BE2C (cell line): ENCODE measurements around the gene PLEKHD1.

ENCODE experiments used
- DNase-seq: peaks from one replicate; pipeline ENCODE4 v3.0.0-alpha.2; 2020
- H3K27me3 ChIP-seq: fragments of 250-450 bp; sonication (Bioruptor Pico); 2 replicates; pipeline ENCODE4 v1.5.1; 2020; ENCODE audit warnings: mild to moderate bottlenecking
- H3K36me3 ChIP-seq: fragments of 250-450 bp; sonication (Bioruptor Pico); 2 replicates; pipeline ENCODE4 v1.5.1; 2020; ENCODE audit warnings: mild to moderate bottlenecking
- H3K4me1 ChIP-seq: fragments of 250-450 bp; sonication (Bioruptor Pico); 2 replicates; pipeline ENCODE4 v1.5.1; 2020
- H3K4me3 ChIP-seq: 2 replicates; pipeline ENCODE4 v1.5.1; 2011; ENCODE audit warnings: low read depth, low read length
- H3K9me3 ChIP-seq: fragments of 250-450 bp; sonication (Bioruptor Pico); 2 replicates; pipeline ENCODE4 v1.5.1; 2020
- CTCF ChIP-seq: IDR thresholded peaks from 2 replicates; pipeline ENCODE4 v1.5.1; 2012; ENCODE audit warnings: mild to moderate bottlenecking, low read depth, low read length

The PLEKHD1 gene

GRCh38 chr14:69500096-69500495 lies 15.6 kb downstream of the PLEKHD1 start:
- no peaks in the 10 kb centered on the region for H3K9me3 ChIP-seq
- no peaks in the 10 kb centered on the region for H3K27me3 ChIP-seq
- TF ChIP-seq CTCF, result no peak
- no peak for DNase-seq
- H3K4me1 ChIP-seq, result no peaks in the 10 kb centered on the region
- H3K36me3 ChIP-seq, result no peaks in the 10 kb centered on the region
- no peak overlapping the region for H3K4me3 ChIP-seq

GRCh38 chr14:69500736-69501135 lies 16.2 kb downstream of the PLEKHD1 start:
- H3K27me3 ChIP-seq, result no peaks in the 10 kb centered on the region
- H3K36me3 ChIP-seq, result no peaks in the 10 kb centered on the region
- no peaks in the 10 kb centered on the region for H3K9me3 ChIP-seq
- no peak for DNase-seq
- no peaks in the 10 kb centered on the region for H3K4me1 ChIP-seq
- no peak for TF ChIP-seq CTCF
- no peak overlapping the region for H3K4me3 ChIP-seq

GRCh38 chr14:69501423-69501838 lies 16.9 kb downstream of the PLEKHD1 start:
- Histone ChIP-seq H3K9me3 (no peaks in the 10 kb centered on the region), H3K36me3 (no peaks in the 10 kb centered on the region), H3K4me3 (no peak overlapping the region), H3K27me3 (no peaks in the 10 kb centered on the region), H3K4me1 (no peaks in the 10 kb centered on the region)
- DNase-seq, result no peak
- no peak for TF ChIP-seq CTCF

- H3K36me3 ChIP-seq, result no peaks in the 10 kb centered on the region
- H3K4me3 ChIP-seq, result no peak overlapping the region
- no peaks in the 10 kb centered on the region for H3K27me3 ChIP-seq
- no peaks in the 10 kb centered on the region for H3K9me3 ChIP-seq
- no peaks in the 10 kb centered on the region for H3K4me1 ChIP-seq
- no peak for TF ChIP-seq CTCF
- no peak for DNase-seq
Observed at GRCh38 chr14:69504775-69505174, 20.2 kb downstream of the PLEKHD1 start.

GRCh38 chr14:69505338-69506240 lies 21.1 kb downstream of the PLEKHD1 start:
- DNase-seq, result no peak
- Histone ChIP-seq H3K9me3 (no peaks in the 10 kb centered on the region), H3K36me3 (no peaks in the 10 kb centered on the region), H3K4me3 (no peak overlapping the region), H3K4me1 (no peaks in the 10 kb centered on the region), H3K27me3 (peaks cover under 1% of the 10 kb centered on the region; the same call in 1 of the 2 replicates)
- no peak for TF ChIP-seq CTCF

GRCh38 chr14:69506241-69506595 lies 21.7 kb downstream of the PLEKHD1 start:
- H3K27me3 ChIP-seq, result peaks cover 5% of the 10 kb centered on the region; the same call in 1 of the 2 replicates
- no peak overlapping the region for H3K4me3 ChIP-seq
- no peaks in the 10 kb centered on the region for H3K36me3 ChIP-seq
- H3K9me3 ChIP-seq, result no peaks in the 10 kb centered on the region
- no peaks in the 10 kb centered on the region for H3K4me1 ChIP-seq
- no peak for TF ChIP-seq CTCF
- no peak for DNase-seq
